GM12878 (cell line): ENCODE data around the gene MYO18B. TPM values are rescaled to one million over a fixed set of nuclear protein-coding genes. Genes with fewer than 3 reads are reported as not detected.

Source experiments
- ATAC-seq: fragments of 200-7000 bp; cut with Tn5 transposase; 3 replicates; pipeline ENCODE4 v1.9.1; 2020; ENCODE audit warnings: mild to moderate bottlenecking, moderate library complexity
- BruUV-seq: library from RNA; stranded (reverse); fragments of 400-500 nt; replicated peaks from 2 replicates; lab custom pipeline; 2021; lab: Mats Ljungman, UMichigan
- CTCF ChIA-PET: fragments of 300-600 bp; sonication (Branson Sonifier 250); formaldehyde crosslinking; extraction: SDS; loops from one replicate; lab custom pipeline; 2021; ENCODE audit warnings: inconsistent platforms; lab: Yijun Ruan, JAX
- POLR2A ChIA-PET: fragments of 350-600 bp; formaldehyde crosslinking; extraction: SDS; loops from one replicate; lab custom pipeline; 2021; ENCODE audit warnings: inconsistent platforms; lab: Charles Lee
- RAD21 ChIA-PET: fragments of 300-600 bp; sonication (Branson Sonifier 250); formaldehyde crosslinking; loops from one replicate; lab custom pipeline; 2023; ENCODE audit warnings: antibody characterized with exemption; ENCODE audit not compliant: unreplicated experiment; lab: Charles Lee
- SMC1A ChIA-PET: fragments of 300-600 bp; sonication (Branson Sonifier 250); formaldehyde crosslinking; loops from one replicate; lab custom pipeline; 2023; ENCODE audit not compliant: unreplicated experiment, uncharacterized antibody; lab: Charles Lee
- DNase-seq: peaks from one replicate; pipeline ENCODE4 v3.0.0-alpha.2; 2011; ENCODE audit warnings: low read depth, low spot score
- FAIRE-seq: peaks from 3 replicates; lab custom pipeline; 2011; peaks lifted over from hg19 to GRCh38; lab: Jason Lieb, UNC
- H2AFZ ChIP-seq: 2 replicates; pipeline ENCODE4 v1.6.0; 2011; ENCODE audit warnings: low read depth, low read length, control low read depth; ENCODE audit not compliant: control insufficient read depth
- H3K27ac ChIP-seq: 2 replicates; pipeline ENCODE4 v1.5.1; 2011; ENCODE audit warnings: control low read depth; ENCODE audit not compliant: control insufficient read depth, insufficient read depth
- H3K27me3 ChIP-seq, 2 experiments: replicated peaks in 1 of 2; 2 replicates each; pipeline versions ENCODE4 v1.6.0 to v1.6.1; 2011; ENCODE audit warnings: low read length in 1 of 2; ENCODE audit not compliant: control insufficient read depth in 2 of 2, insufficient read depth in 2 of 2
- H3K36me3 ChIP-seq, 2 experiments: 2 replicates each; pipeline ENCODE4 v1.5.1; 2011; ENCODE audit warnings: low read length in 1 of 2; ENCODE audit not compliant: control insufficient read depth in 2 of 2, insufficient read depth in 2 of 2
- H3K4me1 ChIP-seq: 2 replicates; pipeline ENCODE4 v1.6.1; 2011; ENCODE audit warnings: mild to moderate bottlenecking, low read length, moderate library complexity, mixed read lengths; ENCODE audit not compliant: control insufficient read depth, insufficient read depth
- H3K4me2 ChIP-seq: 2 replicates; pipeline ENCODE4 v1.6.0; 2011; ENCODE audit warnings: control low read depth; ENCODE audit not compliant: control insufficient read depth, insufficient read depth
- H3K4me3 ChIP-seq: fragments of 200-600 bp; sonication (generic); 2 replicates; pipeline ENCODE4 v1.5.1; 2016
- H3K79me2 ChIP-seq: 2 replicates; pipeline ENCODE4 v1.6.0; 2011; ENCODE audit warnings: low read length; ENCODE audit not compliant: control insufficient read depth, insufficient read depth
- H3K9ac ChIP-seq: 2 replicates; pipeline ENCODE4 v1.8.0; 2011; ENCODE audit warnings: low read length, control low read depth, mixed read lengths; ENCODE audit not compliant: control insufficient read depth, insufficient read depth
- H3K9me3 ChIP-seq: replicated peaks from 3 replicates; pipeline ENCODE4 v1.5.1; 2011; ENCODE audit warnings: mild to moderate bottlenecking, low read length; ENCODE audit not compliant: control insufficient read depth, insufficient read depth
- H4K20me1 ChIP-seq: 2 replicates; pipeline ENCODE4 v1.6.0; 2011; ENCODE audit not compliant: control insufficient read depth, insufficient read depth
- BHLHE40 ChIP-seq, 2 experiments: fragments of 450-650 bp in 1 of 2; IDR thresholded peaks; 2 replicates each; pipeline ENCODE4 v1.6.1; 2011 to 2017; ENCODE audit warnings: low read depth in 2 of 2, borderline replicate concordance in 1 of 2, improper control_type of control experiment in 1 of 2, low read length in 1 of 2, mild to moderate bottlenecking in 1 of 2
- FOS ChIP-seq: IDR thresholded peaks from 3 replicates; pipeline ENCODE4 v1.6.1; 2011; ENCODE audit warnings: borderline replicate concordance; ENCODE audit not compliant: insufficient read length; ENCODE audit errors: extremely low read depth
- IKZF1 ChIP-seq: fragments of 450-650 bp; conservative IDR thresholded peaks from 2 replicates; pipeline ENCODE4 v1.6.1; 2017; ENCODE audit warnings: antibody characterized with exemption, mild to moderate bottlenecking
- MEF2B ChIP-seq: fragments of 450-650 bp; IDR thresholded peaks from 2 replicates; pipeline ENCODE4 v1.6.1; 2018; ENCODE audit warnings: mild to moderate bottlenecking, moderate library complexity; ENCODE audit not compliant: partially characterized antibody, poor library complexity, severe bottlenecking
- NBN ChIP-seq: fragments of 450-650 bp; IDR thresholded peaks from 2 replicates; pipeline ENCODE4 v1.6.1; 2016
- PAX5 ChIP-seq: IDR thresholded peaks from 2 replicates; pipeline ENCODE4 v1.6.1; 2011; ENCODE audit warnings: low read depth, low read length, borderline replicate concordance
- POLR2A ChIP-seq: IDR thresholded peaks from 2 replicates; pipeline ENCODE4 v1.6.1; 2011; ENCODE audit warnings: low read depth, mild to moderate bottlenecking, low read length
- RELA ChIP-seq: fragments of 450-650 bp; IDR thresholded peaks from 2 replicates; pipeline ENCODE4 v1.8.0; 2014; ENCODE audit warnings: borderline replicate concordance; ENCODE audit not compliant: partially characterized antibody
- SPI1 ChIP-seq: IDR thresholded peaks from 2 replicates; pipeline ENCODE4 v1.6.1; 2011; ENCODE audit warnings: low read depth, mild to moderate bottlenecking, low read length, moderate library complexity, borderline replicate concordance; ENCODE audit not compliant: insufficient read depth
- SRF ChIP-seq, 2 experiments: IDR thresholded peaks; 2 replicates each; pipeline ENCODE4 v1.6.1; 2011; ENCODE audit warnings: low read depth in 2 of 2, low read length in 2 of 2, mild to moderate bottlenecking in 1 of 2, moderate library complexity in 1 of 2
- SUZ12 ChIP-seq: fragments of 200-600 bp; sonication (generic); IDR thresholded peaks from one replicate; pipeline ENCODE4 v1.6.1; 2018; ENCODE audit warnings: antibody characterized with exemption, mild to moderate bottlenecking; ENCODE audit not compliant: unreplicated experiment
- YY1 ChIP-seq: IDR thresholded peaks from 2 replicates; pipeline ENCODE4 v1.6.1; 2011; ENCODE audit warnings: low read depth, mild to moderate bottlenecking, low read length
- ZZZ3 ChIP-seq: IDR thresholded peaks from 2 replicates; pipeline ENCODE4 v1.6.1; 2011; ENCODE audit warnings: low read depth; ENCODE audit not compliant: control insufficient read depth, insufficient read length
- WGBS: methylation state at CpG from one replicate; pipeline ENCODE4 v1.1.6; 2016; ENCODE audit warnings: low lambda C conversion rate; ENCODE audit not compliant: insufficient replicate concordance, insufficient coverage; ENCODE audit errors: missing lambda C conversion rate; 5-methylcytosine and 5-hydroxymethylcytosine counted together
- in situ Hi-C: fragments of 300-500 bp; cut with MboI; formaldehyde crosslinking; loops from 9 replicates; pipeline ENCODE4 v1.14.3; 2018; ENCODE audit warnings: mixed read lengths
- intact Hi-C: fragments of 100-400 bp; cut with micrococcal nuclease; formaldehyde crosslinking; loops from one replicate; pipeline ENCODE4 v1.14.2; 2022; ENCODE audit not compliant: unreplicated experiment
- polyA plus RNA-seq, 11 experiments: library from polyadenylated mRNA; depleted of rRNA in 4 of 11; unstranded in 6 of 11; stranded (reverse) in 5 of 11; fragments of >200 nt; fragmentation: Nextera tagmentation in 4 of 11; fragmentation: Illumina TruSeq in 1 of 11; extraction: Ambion mirVana in 4 of 11; extraction: Trizol in 1 of 11; gene quantifications; 1 replicate in 1 of 11; 2 replicates in 10 of 11; pipeline versions ENCODE4 v1.2.1 to v1.2.3, GENCODE V29; 2011 to 2016; ENCODE audit warnings: inconsistent platforms in 2 of 11, missing spikeins in 2 of 11, low read depth in 1 of 11
- total RNA-seq, 4 experiments: library from RNA; depleted of rRNA in 3 of 4; stranded (reverse); fragments of >200 nt in 3 of 4; fragmentation: Illumina TruSeq in 1 of 4; extraction: Trizol in 1 of 4; gene quantifications; 2 replicates each; pipeline versions ENCODE4 v1.2.1 to v1.2.3, GENCODE V29; 2013 to 2021
- TF ChIP-seq, protein P1 (sequence below): fragments of 450-650 bp; IDR thresholded peaks from 2 replicates; pipeline ENCODE4 v1.6.1; 2017; ENCODE audit warnings: antibody characterized with exemption, mild to moderate bottlenecking, moderate library complexity
- TF ChIP-seq, protein P2 (sequence below): fragments of 450-650 bp; IDR thresholded peaks from 2 replicates; pipeline ENCODE4 v1.6.1; 2017; ENCODE audit warnings: low read depth, mild to moderate bottlenecking, moderate library complexity

MYO18B gene
- total and polyA plus RNA-seq, 10 of the 15 experiments (the other 5 are each of a cell fraction or from before 2014, with no cell fraction given), result 0.05 to 2.1 (median 0.51) TPM; not detected in 1

- TF ChIP-seq, protein P1, sequence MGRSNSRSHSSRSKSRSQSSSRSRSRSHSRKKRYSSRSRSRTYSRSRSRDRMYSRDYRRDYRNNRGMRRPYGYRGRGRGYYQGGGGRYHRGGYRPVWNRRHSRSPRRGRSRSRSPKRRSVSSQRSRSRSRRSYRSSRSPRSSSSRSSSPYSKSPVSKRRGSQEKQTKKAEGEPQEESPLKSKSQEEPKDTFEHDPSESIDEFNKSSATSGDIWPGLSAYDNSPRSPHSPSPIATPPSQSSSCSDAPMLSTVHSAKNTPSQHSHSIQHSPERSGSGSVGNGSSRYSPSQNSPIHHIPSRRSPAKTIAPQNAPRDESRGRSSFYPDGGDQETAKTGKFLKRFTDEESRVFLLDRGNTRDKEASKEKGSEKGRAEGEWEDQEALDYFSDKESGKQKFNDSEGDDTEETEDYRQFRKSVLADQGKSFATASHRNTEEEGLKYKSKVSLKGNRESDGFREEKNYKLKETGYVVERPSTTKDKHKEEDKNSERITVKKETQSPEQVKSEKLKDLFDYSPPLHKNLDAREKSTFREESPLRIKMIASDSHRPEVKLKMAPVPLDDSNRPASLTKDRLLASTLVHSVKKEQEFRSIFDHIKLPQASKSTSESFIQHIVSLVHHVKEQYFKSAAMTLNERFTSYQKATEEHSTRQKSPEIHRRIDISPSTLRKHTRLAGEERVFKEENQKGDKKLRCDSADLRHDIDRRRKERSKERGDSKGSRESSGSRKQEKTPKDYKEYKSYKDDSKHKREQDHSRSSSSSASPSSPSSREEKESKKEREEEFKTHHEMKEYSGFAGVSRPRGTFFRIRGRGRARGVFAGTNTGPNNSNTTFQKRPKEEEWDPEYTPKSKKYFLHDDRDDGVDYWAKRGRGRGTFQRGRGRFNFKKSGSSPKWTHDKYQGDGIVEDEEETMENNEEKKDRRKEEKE, result no peak
- TF ChIP-seq NBN (no peak), PAX5 (no peak)
These were observed 218.1 kb downstream of the MYO18B start (continued) for GRCh38 chr22:25959818-25960774.

DNA sequence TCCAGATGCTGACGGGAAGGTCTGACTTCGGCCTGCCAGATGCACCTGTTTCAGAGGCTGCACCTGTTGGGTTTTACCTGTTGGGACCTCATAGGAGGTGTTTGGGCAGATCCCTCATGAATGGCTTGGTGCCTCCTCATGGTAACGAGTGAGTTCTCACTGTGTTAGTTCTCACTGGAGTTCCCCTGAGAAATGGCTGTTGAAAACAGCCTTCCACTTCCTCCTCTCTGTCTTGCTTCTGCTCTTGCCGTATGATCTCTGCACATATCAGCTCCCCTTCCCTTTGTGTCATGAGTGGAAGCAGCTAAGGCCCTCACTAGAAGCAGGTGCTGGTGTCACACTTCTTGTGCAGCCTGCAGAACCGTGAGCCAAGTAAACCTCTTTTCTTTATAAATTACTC is 219.7 kb downstream of the MYO18B start:
- ATAC-seq (peak; percentile 27), DNase-seq (peak; percentile 23), FAIRE-seq (no peak)
- intact Hi-C loops (no loop called here), in situ Hi-C loops (no loop called here)
- 24% methylated on average over 5 of the region's 5 CpGs for WGBS
- SMC1A ChIA-PET, result interaction anchor here (1.0 kb wide), 1 partner anchor 9 kb away, joined by 5 read pairs; no protein-coding TSS in a partner anchor
- H4K20me1 ChIP-seq, result no peaks in the 10 kb centered on the region
- no peaks in the 10 kb centered on the region for H3K27me3 ChIP-seq
- H3K27ac ChIP-seq, result no peak overlapping the region
- no peak overlapping the region for H3K4me3 ChIP-seq
- RAD21 ChIA-PET, result interaction anchor here (0.9 kb wide), 1 partner anchor 11 kb away, joined by 3 read pairs; no protein-coding TSS in a partner anchor
- no TSS peak for BruUV-seq
- peaks cover 10% of the 10 kb centered on the region for H3K4me1 ChIP-seq
- no peak overlapping the region for H3K9ac ChIP-seq
- CTCF ChIA-PET, result no interaction called here
- no peaks in the 10 kb centered on the region for H3K79me2 ChIP-seq
- H3K9me3 ChIP-seq, result peaks cover 2% of the 10 kb centered on the region; the same call in 2 of the 3 replicates
- no peak overlapping the region; the same call in 1 of the 2 replicates for H2AFZ ChIP-seq
- peak overlapping the region; percentile 35; the same call in 1 of the 2 replicates for H3K4me2 ChIP-seq
- POLR2A ChIA-PET, result interaction anchor here (1.3 kb wide), 1 partner anchor 10 kb away, joined by 3 read pairs; no protein-coding TSS in a partner anchor
- no peaks in the 10 kb centered on the region for H3K36me3 ChIP-seq
- TF ChIP-seq BHLHE40 (IDR thresholded peaks at IDR 0.05; ENCODE audit: borderline replicate concordance in 1 of 2, low read depth in 2 of 2, low read length in 1 of 2) (peak in 1 of 2 experiments; percentile 15; a peak in 1 of 4 replicates), SUZ12 (no peak), NBN (no peak), MEF2B (peak; percentile 53), POLR2A (no peak), SPI1 (peak; percentile 69), IKZF1 (0 out of 2 replicates have a peak, but pooled peaks have one; percentile 22), SRF (IDR thresholded peaks at IDR 0.05; ENCODE audit: low read depth in 2 of 2, low read length in 2 of 2) (no peak), YY1 (0 out of 2 replicates have a peak, but pooled peaks have one; percentile 16), FOS (no peak), RELA (peak; percentile 41), ZZZ3 (no peak)
- TF ChIP-seq, protein P2, sequence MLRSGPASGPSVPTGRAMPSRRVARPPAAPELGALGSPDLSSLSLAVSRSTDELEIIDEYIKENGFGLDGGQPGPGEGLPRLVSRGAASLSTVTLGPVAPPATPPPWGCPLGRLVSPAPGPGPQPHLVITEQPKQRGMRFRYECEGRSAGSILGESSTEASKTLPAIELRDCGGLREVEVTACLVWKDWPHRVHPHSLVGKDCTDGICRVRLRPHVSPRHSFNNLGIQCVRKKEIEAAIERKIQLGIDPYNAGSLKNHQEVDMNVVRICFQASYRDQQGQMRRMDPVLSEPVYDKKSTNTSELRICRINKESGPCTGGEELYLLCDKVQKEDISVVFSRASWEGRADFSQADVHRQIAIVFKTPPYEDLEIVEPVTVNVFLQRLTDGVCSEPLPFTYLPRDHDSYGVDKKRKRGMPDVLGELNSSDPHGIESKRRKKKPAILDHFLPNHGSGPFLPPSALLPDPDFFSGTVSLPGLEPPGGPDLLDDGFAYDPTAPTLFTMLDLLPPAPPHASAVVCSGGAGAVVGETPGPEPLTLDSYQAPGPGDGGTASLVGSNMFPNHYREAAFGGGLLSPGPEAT, result no peak
